HG03108 (cell line): ENCODE measurements around the gene KIFC3.
"Not testable (repeated sequence)": the region's sequence is repeated elsewhere in the genome, so short reads cannot be mapped to it uniquely, and the experiment has no call there.

Experiments
- ATAC-seq: cut with Tn5 transposase; IDR thresholded peaks from one replicate; pipeline ENCODE4 v1.9.1; 2021; ENCODE audit warnings: moderate library complexity; ENCODE audit not compliant: unreplicated experiment

Gene KIFC3

GRCh38 chr16:57744642-57744903 lies 57.7 kb downstream of the KIFC3 start:
- ATAC-seq, result no peak

GRCh38 chr16:57743886-57744641 lies 58.2 kb downstream of the KIFC3 start:
- ATAC-seq, result no peak

GRCh38 chr16:57743458-57743857 lies 58.8 kb downstream of the KIFC3 start:
- no peak for ATAC-seq

- ATAC-seq, result no peak
Observed at GRCh38 chr16:57742543-57742942, 59.7 kb downstream of the KIFC3 start.

- no peak for ATAC-seq
Observed at GRCh38 chr16:57741660-57742191, 60.6 kb downstream of the KIFC3 start.

GRCh38 chr16:57740423-57741071 lies 61.7 kb downstream of the KIFC3 start:
- no peak for ATAC-seq

- ATAC-seq, result no peak
Observed at GRCh38 chr16:57739756-57740422, 62.4 kb downstream of the KIFC3 start.

- no peak for ATAC-seq
Observed at GRCh38 chr16:57738844-57739243, 63.4 kb downstream of the KIFC3 start.

GRCh38 chr16:57736419-57737351 lies 65.6 kb downstream of the KIFC3 start:
- no peak for ATAC-seq

- ATAC-seq, result no peak
Observed at GRCh38 chr16:57735755-57736418, 66.4 kb downstream of the KIFC3 start, which contains the start of gene KATNB1. KATNB1 (plus strand) TSS chr16:57735770; CDS start chr16:57737244, 1,474 bp downstream.

- peak; percentile 91 for ATAC-seq
Observed at GRCh38 chr16:57734925-57735754, 67.2 kb downstream of the KIFC3 start.

GRCh38 chr16:57734308-57734924 lies 67.9 kb downstream of the KIFC3 start:
- ATAC-seq, result no peak

- ATAC-seq, result no peak
Observed at GRCh38 chr16:57732714-57733113, 69.6 kb downstream of the KIFC3 start.

- no peak for ATAC-seq
Observed at GRCh38 chr16:57732037-57732436, 70.3 kb downstream of the KIFC3 start.

GRCh38 chr16:57730771-57731730 lies 71.2 kb downstream of the KIFC3 start:
- no peak for ATAC-seq

- ATAC-seq, result not testable (repeated sequence)
Observed at GRCh38 chr16:57729852-57730251, 72.4 kb downstream of the KIFC3 start.

GRCh38 chr16:57729182-57729484 lies 73.2 kb downstream of the KIFC3 start:
- no peak for ATAC-seq
